ENCODE results near the gene POU2F3.

Gene POU2F3

GRCh38 chr11:120198403-120198786 is 41.5 kb upstream of the POU2F3 start:
- H2AFZ ChIP-seq (ENCODE audit: low read depth, low read length): no peak overlapping the region
- H3K27me3 ChIP-seq (ENCODE audit: low read depth, low read length): peaks cover 43% of the 10 kb centered on the region
- TF ChIP-seq CTCF (IDR thresholded peaks at IDR 0.05; ENCODE audit: low read depth, low read length) (no peak), EZH2phosphoT487 (IDR thresholded peaks at IDR 0.05; ENCODE audit: low read depth) (no peak)
- no peak overlapping the region for H3K4me2 ChIP-seq (ENCODE audit: low read length)
- H3K9ac ChIP-seq (ENCODE audit: low read length): no peak overlapping the region
- no peaks in the 10 kb centered on the region for H3K36me3 ChIP-seq (replicated peaks; ENCODE audit: low read depth, low read length)
- no peak overlapping the region for H3K27ac ChIP-seq (ENCODE audit: low read length)
- H3K4me1 ChIP-seq (ENCODE audit: low read length): no peaks in the 10 kb centered on the region
- no peaks in the 10 kb centered on the region for H4K20me1 ChIP-seq (ENCODE audit: insufficient read depth, low read length)
- H3K9me3 ChIP-seq (ENCODE audit: insufficient read depth, low read length): no peaks in the 10 kb centered on the region
- no peak overlapping the region for H3K4me3 ChIP-seq (ENCODE audit: low read length)
- no peaks in the 10 kb centered on the region for H3K79me2 ChIP-seq (ENCODE audit: low read length)

- Histone ChIP-seq H3K4me1 (ENCODE audit: low read length) (no peaks in the 10 kb centered on the region), H3K9me3 (ENCODE audit: insufficient read depth, low read length) (no peaks in the 10 kb centered on the region), H3K79me2 (ENCODE audit: low read length) (no peaks in the 10 kb centered on the region), H3K27ac (ENCODE audit: low read length) (no peak overlapping the region), H3K9ac (ENCODE audit: low read length) (no peak overlapping the region), H3K36me3 (replicated peaks; ENCODE audit: low read depth, low read length) (no peaks in the 10 kb centered on the region), H4K20me1 (ENCODE audit: insufficient read depth, low read length) (no peaks in the 10 kb centered on the region), H3K4me2 (ENCODE audit: low read length) (no peak overlapping the region), H2AFZ (ENCODE audit: low read depth, low read length) (no peak overlapping the region), H3K4me3 (ENCODE audit: low read length) (no peak overlapping the region), H3K27me3 (ENCODE audit: low read depth, low read length) (peaks cover 42% of the 10 kb centered on the region)
- TF ChIP-seq CTCF (IDR thresholded peaks at IDR 0.05; ENCODE audit: low read depth, low read length) (no peak), EZH2phosphoT487 (IDR thresholded peaks at IDR 0.05; ENCODE audit: low read depth) (no peak)
These were observed 41.0 kb upstream of the POU2F3 start for GRCh38 chr11:120198787-120199469.

- H3K79me2 ChIP-seq (ENCODE audit: low read length): no peaks in the 10 kb centered on the region
- H4K20me1 ChIP-seq (ENCODE audit: insufficient read depth, low read length): no peaks in the 10 kb centered on the region
- peaks cover 42% of the 10 kb centered on the region for H3K27me3 ChIP-seq (ENCODE audit: low read depth, low read length)
- no peak overlapping the region for H3K9ac ChIP-seq (ENCODE audit: low read length)
- H3K4me3 ChIP-seq (ENCODE audit: low read length): no peak overlapping the region
- no peaks in the 10 kb centered on the region for H3K4me1 ChIP-seq (ENCODE audit: low read length)
- no peak overlapping the region for H3K4me2 ChIP-seq (ENCODE audit: low read length)
- H3K36me3 ChIP-seq (replicated peaks; ENCODE audit: low read depth, low read length): no peaks in the 10 kb centered on the region
- H3K27ac ChIP-seq (ENCODE audit: low read length): no peak overlapping the region
- no peaks in the 10 kb centered on the region for H3K9me3 ChIP-seq (ENCODE audit: insufficient read depth, low read length)
- TF ChIP-seq CTCF (IDR thresholded peaks at IDR 0.05; ENCODE audit: low read depth, low read length) (no peak), EZH2phosphoT487 (IDR thresholded peaks at IDR 0.05; ENCODE audit: low read depth) (no peak)
- H2AFZ ChIP-seq (ENCODE audit: low read depth, low read length): no peak overlapping the region
These were observed 40.3 kb upstream of the POU2F3 start for GRCh38 chr11:120199613-120200012.

GRCh38 chr11:120200677-120201076 is 39.3 kb upstream of the POU2F3 start:
- H3K27ac ChIP-seq (ENCODE audit: low read length): no peak overlapping the region
- no peaks in the 10 kb centered on the region for H3K36me3 ChIP-seq (replicated peaks; ENCODE audit: low read depth, low read length)
- H3K9ac ChIP-seq (ENCODE audit: low read length): no peak overlapping the region
- no peak for TF ChIP-seq EZH2phosphoT487 (IDR thresholded peaks at IDR 0.05; ENCODE audit: low read depth)
- TF ChIP-seq CTCF (IDR thresholded peaks at IDR 0.05; ENCODE audit: low read depth, low read length): no peak
- peaks cover 33% of the 10 kb centered on the region for H3K27me3 ChIP-seq (ENCODE audit: low read depth, low read length)
- no peaks in the 10 kb centered on the region for H3K4me1 ChIP-seq (ENCODE audit: low read length)
- no peak overlapping the region for H2AFZ ChIP-seq (ENCODE audit: low read depth, low read length)
- no peak overlapping the region for H3K4me3 ChIP-seq (ENCODE audit: low read length)
- H3K4me2 ChIP-seq (ENCODE audit: low read length): no peak overlapping the region
- no peaks in the 10 kb centered on the region for H4K20me1 ChIP-seq (ENCODE audit: insufficient read depth, low read length)
- no peaks in the 10 kb centered on the region for H3K79me2 ChIP-seq (ENCODE audit: low read length)
- H3K9me3 ChIP-seq (ENCODE audit: insufficient read depth, low read length): no peaks in the 10 kb centered on the region
